ENCODE measurements around the gene SPINT4. TPM values are rescaled to one million over a fixed set of nuclear protein-coding genes. Genes with fewer than 3 reads are reported as not detected.

SPINT4 gene
- total and polyA plus RNA-seq, 4 donors, result not detected

DNA sequence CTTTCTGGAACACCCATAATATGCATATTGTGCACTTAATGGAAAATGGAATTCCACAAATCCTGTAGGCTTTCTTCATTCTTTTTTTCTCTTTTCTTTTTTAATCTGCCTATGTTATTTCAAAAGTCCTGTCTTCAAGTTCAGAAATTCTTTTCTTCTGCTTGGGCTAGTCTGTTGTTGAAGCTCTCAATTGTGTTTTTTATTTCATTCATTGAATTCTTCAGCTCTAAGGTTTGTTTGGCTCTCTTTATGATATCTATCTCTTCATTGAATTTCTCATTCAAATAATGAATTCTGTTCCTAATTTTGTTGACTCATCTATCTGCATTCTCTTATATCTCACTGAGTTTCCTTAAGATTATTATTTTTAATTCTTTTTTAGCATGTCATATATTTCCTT, 10.1 kb downstream of the SPINT4 start:
- H3K9ac ChIP-seq (ENCODE audit: low read depth in 1 of 2, low read length in 2 of 2), result no peak overlapping the region
- TF ChIP-seq SP1 (IDR thresholded peaks at IDR 0.05), result no peak
- no peak for TF ChIP-seq TAF1 (conservative IDR thresholded peaks at IDR 0.05)
- no peak for TF ChIP-seq HNF4A (conservative IDR thresholded peaks at IDR 0.05)
- no peak for TF ChIP-seq MAX (IDR thresholded peaks at IDR 0.05)
- TF ChIP-seq, protein P1, sequence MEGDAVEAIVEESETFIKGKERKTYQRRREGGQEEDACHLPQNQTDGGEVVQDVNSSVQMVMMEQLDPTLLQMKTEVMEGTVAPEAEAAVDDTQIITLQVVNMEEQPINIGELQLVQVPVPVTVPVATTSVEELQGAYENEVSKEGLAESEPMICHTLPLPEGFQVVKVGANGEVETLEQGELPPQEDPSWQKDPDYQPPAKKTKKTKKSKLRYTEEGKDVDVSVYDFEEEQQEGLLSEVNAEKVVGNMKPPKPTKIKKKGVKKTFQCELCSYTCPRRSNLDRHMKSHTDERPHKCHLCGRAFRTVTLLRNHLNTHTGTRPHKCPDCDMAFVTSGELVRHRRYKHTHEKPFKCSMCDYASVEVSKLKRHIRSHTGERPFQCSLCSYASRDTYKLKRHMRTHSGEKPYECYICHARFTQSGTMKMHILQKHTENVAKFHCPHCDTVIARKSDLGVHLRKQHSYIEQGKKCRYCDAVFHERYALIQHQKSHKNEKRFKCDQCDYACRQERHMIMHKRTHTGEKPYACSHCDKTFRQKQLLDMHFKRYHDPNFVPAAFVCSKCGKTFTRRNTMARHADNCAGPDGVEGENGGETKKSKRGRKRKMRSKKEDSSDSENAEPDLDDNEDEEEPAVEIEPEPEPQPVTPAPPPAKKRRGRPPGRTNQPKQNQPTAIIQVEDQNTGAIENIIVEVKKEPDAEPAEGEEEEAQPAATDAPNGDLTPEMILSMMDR (IDR thresholded peaks at IDR 0.05; ENCODE audit: low read depth, low read length, missing input control), result no peak
- no peak for TF ChIP-seq GABPA (IDR thresholded peaks at IDR 0.05 in 1 of 2, conservative IDR thresholded peaks at IDR 0.05 in 1 of 2)
- TF ChIP-seq HNF4G (IDR thresholded peaks at IDR 0.05), result no peak
- no peak for TF ChIP-seq RAD21 (IDR thresholded peaks at IDR 0.05)
- no peaks in the 10 kb centered on the region for H3K4me1 ChIP-seq (ENCODE audit: control insufficient read depth in 4 of 4, insufficient read depth in 4 of 4, low read length in 3 of 4)
- H3K36me3 ChIP-seq (ENCODE audit: control insufficient read depth in 4 of 4, insufficient read depth in 3 of 4, low read depth in 1 of 4, low read length in 3 of 4), result no peaks in the 10 kb centered on the region
- no peak overlapping the region for H3K4me3 ChIP-seq (ENCODE audit: low read depth in 1 of 3, low read length in 3 of 3)
- H3K27ac ChIP-seq (ENCODE audit: low read depth in 1 of 2, low read length in 2 of 2), result no peak overlapping the region
- no peak for DNase-seq (ENCODE audit: low spot score)
- H3K27me3 ChIP-seq (ENCODE audit: control insufficient read depth in 4 of 4, insufficient read depth in 4 of 4, low read length in 3 of 4), result no peaks in the 10 kb centered on the region
- peaks cover 0 to 3% (median under 1%) of the 10 kb centered on the region in 4 donors for H3K9me3 ChIP-seq (ENCODE audit: control insufficient read depth in 4 of 4, low read length in 3 of 4)

GRCh38 chr20:45735552-45735951, 13.4 kb downstream of the SPINT4 start:
- H3K9me3 ChIP-seq (ENCODE audit: control insufficient read depth in 4 of 4, low read length in 3 of 4), result peaks cover 0 to 3% (median under 1%) of the 10 kb centered on the region in 4 donors
- no peak overlapping the region for H3K9ac ChIP-seq (ENCODE audit: low read depth in 1 of 2, low read length in 2 of 2)
- H3K36me3 ChIP-seq (ENCODE audit: control insufficient read depth in 4 of 4, insufficient read depth in 3 of 4, low read depth in 1 of 4, low read length in 3 of 4), result no peaks in the 10 kb centered on the region
- no peak for DNase-seq (ENCODE audit: low spot score)
- WGBS, result 82% methylated on average over 8 of the region's 8 CpGs
- H3K27ac ChIP-seq (ENCODE audit: low read depth in 1 of 2, low read length in 2 of 2), result no peak overlapping the region
- no peaks in the 10 kb centered on the region for H3K4me1 ChIP-seq (ENCODE audit: control insufficient read depth in 4 of 4, insufficient read depth in 4 of 4, low read length in 3 of 4)
- no peaks in the 10 kb centered on the region for H3K27me3 ChIP-seq (ENCODE audit: control insufficient read depth in 4 of 4, insufficient read depth in 4 of 4, low read length in 3 of 4)
- TF ChIP-seq FOXA2 (IDR thresholded peaks at IDR 0.05) (no peak), TAF1 (conservative IDR thresholded peaks at IDR 0.05) (no peak), HNF4G (IDR thresholded peaks at IDR 0.05) (no peak), EGR1 (IDR thresholded peaks at IDR 0.05; ENCODE audit: low read depth in 2 of 2) (no peak), RAD21 (IDR thresholded peaks at IDR 0.05) (no peak), MAX (IDR thresholded peaks at IDR 0.05) (no peak), NR2F2 (IDR thresholded peaks at IDR 0.05) (no peak), RXRA (IDR thresholded peaks at IDR 0.05) (no peak), HNF4A (conservative IDR thresholded peaks at IDR 0.05) (no peak), JUND (IDR thresholded peaks at IDR 0.05) (no peak), GABPA (IDR thresholded peaks at IDR 0.05 in 1 of 2, conservative IDR thresholded peaks at IDR 0.05 in 1 of 2) (no peak)
- TF ChIP-seq, protein P1 (IDR thresholded peaks at IDR 0.05; ENCODE audit: low read depth, low read length, missing input control), result no peak
- TF ChIP-seq, protein P2, sequence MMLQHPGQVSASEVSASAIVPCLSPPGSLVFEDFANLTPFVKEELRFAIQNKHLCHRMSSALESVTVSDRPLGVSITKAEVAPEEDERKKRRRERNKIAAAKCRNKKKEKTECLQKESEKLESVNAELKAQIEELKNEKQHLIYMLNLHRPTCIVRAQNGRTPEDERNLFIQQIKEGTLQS (IDR thresholded peaks at IDR 0.05), result no peak
- H3K4me3 ChIP-seq (ENCODE audit: low read depth in 1 of 3, low read length in 3 of 3), result no peak overlapping the region
